Measurements from ENCODE around the gene L3MBTL2.
A peak's percentile ranks its signal among the peaks of the same experiment; 100 is the strongest.

L3MBTL2 gene

DNA sequence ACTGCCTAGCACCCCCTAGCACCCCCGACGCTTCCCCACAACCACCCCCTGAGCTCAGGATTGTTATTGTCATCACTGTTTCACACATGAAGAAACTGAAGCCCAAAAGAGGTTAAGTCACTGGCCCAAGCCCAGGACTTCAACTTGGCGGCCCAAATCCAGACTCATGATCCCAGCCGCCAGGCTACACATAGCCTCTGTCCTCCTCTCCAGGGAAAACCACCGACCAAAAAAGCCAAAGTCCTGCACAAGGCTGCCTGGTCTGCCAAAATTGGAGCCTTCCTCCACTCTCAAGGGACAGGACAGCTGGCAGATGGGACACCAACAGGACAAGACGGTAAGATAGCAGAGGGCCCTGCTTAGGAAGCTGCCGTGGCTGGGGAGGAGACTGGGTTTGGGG, 10.8 kb downstream of the L3MBTL2 start:
- no peak for DNase-seq

DNA sequence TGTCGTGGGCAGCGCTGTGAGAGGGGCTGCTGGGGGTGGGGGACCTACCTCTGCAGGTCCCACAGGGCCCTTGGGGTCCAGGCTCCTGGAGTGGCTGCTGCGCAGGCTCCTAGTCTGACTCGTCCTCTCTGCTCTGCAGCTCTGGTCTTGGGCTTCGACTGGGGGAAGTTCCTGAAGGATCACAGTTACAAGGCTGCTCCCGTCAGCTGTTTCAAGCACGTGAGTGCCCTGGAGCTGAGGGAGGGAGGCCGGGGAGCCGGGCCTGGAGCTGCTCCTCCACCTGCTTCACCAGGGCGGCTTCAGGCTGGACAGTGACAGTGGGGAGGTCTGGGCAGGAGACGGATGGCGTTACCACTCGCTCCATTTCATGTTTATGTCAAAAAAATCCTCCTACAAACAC, 11.9 kb downstream of the L3MBTL2 start:
- no peak for DNase-seq

DNA sequence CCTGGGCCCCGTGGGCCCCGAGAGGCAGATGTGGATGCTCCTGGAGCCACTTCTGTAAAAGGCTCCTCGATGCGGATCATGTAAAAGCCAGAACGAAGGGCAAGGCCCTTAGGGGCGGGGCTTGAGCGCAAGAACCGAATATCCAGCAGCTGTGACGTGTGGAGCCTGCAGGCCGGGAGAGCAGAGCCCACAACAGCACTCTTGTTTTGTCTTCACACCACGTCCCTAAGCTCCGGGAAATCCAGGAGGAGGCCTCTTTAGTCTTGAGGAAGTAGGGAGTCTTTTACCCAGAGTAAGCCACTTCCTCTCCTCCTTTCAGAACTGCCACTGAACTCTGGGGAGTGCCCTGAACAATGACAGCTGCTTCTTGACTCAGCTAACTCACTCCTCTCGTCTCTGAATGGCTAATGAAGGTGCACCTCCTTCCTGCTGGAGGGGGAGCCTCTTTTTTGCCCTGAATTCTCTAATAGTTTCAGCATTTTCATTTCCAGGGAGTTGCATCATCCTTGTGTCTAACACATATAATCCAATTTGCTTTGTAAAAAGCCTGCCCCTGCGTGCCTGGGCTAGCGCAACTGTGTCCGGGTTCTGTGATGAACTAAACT, 12.5 kb downstream of the L3MBTL2 start:
- DNase-seq: peak; percentile 6

DNA sequence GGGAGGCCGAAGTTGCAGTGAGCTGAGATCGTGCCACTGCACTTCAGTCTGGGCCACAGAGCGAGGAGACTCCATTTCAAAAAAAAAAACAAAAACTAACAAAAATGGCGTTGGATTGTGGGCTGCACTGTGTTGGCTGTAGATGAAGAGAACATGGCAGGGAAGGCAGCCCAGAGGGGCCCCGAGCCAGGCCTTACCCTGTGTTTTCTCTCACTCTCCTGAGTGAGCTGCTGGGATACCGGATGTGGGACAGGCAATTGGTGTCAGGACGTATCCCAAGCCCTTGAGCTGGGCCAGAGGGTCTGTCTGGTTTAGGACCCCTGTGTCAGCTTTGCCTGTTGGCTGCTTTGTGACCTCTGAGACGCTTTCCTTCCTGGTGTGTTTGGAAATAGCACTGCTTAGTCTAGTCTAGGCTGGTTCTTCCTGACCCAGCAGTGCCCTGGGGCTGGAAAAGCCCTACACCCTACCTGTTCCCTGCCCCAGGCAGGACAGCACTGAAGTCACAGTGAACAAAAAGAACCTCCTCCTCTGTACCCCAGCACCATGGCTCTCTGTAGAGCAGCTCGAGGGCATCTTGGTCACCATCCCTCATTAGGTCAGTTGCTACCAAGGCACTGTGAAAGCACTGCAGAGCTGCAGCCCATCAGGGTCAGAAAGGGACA, 17.9 kb downstream of the L3MBTL2 start:
- DNase-seq: no peak

DNA sequence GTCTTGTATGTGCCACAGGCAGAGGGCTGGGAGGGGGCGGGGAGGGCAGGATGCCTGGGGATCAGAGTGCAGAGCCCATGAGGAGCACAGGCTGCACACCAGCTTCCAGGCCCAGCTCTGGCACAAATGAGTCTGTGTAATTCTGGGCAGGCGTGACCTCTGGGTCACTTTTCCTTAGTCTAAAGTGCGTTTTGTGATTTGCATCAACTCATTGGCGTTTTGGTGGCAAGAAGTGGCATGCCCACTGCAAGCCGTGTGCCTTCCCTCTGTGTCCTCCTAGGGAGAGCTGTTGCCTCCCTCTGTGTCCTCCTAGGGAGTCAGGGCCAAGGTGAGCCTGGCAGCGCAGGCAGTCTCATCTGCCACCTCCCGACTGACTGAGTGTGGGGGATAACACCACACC, 18.4 kb downstream of the L3MBTL2 start:
- no peak for DNase-seq

DNA sequence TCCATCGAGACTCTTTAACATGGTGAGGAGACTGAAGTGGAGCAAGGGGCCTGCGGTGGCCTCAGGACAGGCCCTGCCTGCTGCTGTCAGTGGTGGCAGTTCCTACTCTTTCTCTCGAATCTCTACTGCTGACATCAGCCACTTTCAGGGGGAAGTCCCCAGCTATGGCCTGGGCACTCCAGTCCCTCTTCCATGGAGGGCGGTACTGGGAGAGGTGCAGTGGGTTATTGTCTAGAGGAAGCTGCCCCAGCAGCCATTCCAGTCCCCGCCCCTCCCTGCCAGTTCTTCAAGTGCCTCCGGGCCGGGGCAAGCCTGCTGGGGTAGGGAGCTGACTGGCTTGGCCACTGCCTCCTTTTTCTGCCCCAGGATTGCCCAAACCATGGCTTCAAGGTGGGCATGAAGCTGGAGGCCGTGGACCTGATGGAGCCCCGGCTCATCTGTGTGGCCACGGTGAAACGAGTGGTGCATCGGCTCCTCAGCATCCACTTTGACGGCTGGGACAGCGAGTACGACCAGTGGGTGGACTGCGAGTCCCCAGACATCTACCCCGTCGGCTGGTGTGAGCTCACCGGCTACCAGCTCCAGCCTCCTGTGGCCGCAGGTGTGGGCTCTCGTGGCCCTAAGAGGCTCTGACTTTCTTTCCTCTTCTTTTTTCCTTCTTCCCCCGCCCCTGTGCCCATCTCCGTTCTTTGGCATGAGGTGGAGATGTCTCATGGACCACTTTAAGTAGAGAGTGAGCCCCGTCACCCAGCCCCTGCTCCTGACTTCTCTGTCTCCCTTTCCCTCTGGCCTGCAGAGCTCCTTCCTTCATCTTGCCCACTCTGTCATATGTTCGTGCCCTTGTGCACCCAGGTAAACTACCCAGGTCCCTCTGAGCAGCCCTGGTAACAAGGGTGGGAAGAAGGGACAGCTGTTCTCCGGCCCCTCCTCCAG, 21.9 kb downstream of the L3MBTL2 start:
- DNase-seq: no peak

DNA sequence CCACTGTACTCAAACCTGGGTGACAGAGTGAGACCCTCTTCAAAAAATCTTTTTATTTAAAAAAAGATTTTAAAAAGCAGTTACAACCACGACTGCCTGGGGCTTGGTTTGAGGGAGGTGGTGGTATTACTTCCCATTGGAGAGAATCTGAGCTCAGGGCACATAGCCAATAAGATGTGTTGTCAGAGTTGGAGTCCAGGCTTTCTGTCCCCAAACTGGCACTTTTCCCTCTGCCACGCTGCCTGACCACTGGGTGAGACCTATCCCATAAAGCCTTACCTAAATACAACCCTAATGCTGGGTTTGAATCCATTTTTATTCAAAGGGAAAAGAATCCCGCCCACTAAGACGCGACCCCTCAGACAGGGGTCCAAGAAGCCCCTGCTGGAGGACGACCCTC, 24.1 kb downstream of the L3MBTL2 start:
- DNase-seq: no peak

DNA sequence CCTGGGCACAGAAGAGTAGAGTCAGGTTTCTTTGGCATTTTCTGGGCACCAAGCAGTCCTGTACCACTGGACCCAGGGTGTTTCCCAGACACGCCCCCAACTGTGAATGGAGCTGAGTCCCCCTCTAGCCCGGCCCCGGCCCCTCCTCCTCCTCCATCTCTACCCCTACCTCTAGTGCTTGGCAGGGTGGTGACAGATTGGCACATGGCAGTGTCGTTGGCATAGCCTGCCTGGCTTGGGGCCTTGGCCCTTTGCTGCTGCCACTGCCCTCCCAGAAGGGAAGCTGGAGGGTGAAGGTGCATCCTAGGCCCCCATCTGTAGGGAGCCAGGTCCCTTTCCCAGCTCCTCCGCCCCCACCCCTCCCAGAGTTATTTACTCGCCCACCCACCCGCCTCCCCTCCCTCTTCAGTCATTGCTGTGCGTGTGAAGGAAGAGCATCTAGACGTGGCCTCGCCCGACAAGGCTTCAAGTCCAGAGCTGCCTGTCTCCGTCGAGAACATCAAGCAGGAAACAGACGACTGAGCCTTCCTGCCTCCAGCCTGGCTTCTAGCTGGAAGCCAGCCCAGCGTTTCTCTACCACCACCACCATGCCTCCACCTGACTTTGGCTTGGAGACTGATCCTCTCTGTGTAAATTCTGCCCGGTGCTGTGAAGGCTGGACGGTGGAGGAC, 24.8 kb downstream of the L3MBTL2 start:
- DNase-seq: no peak

DNA sequence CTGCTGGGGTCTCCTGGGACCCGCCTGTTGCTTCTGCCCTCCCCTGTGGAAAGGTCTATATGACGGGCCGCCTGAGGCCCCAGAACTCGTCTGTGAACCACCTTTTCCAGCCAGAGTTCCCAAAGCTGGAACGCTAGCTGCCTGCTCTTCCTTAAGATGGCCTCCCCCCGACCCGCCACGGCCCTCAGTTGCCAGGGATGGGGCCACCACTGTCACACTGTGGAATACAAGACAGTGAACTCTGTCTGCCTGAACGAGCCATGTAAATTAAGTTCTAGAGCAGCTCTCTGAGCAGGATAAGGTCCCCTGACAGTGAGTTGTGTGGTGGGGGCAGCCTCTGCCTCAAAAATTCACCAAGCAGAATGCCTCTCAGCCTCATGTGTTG, 25.3 kb downstream of the L3MBTL2 start:
- no peak for DNase-seq

DNA sequence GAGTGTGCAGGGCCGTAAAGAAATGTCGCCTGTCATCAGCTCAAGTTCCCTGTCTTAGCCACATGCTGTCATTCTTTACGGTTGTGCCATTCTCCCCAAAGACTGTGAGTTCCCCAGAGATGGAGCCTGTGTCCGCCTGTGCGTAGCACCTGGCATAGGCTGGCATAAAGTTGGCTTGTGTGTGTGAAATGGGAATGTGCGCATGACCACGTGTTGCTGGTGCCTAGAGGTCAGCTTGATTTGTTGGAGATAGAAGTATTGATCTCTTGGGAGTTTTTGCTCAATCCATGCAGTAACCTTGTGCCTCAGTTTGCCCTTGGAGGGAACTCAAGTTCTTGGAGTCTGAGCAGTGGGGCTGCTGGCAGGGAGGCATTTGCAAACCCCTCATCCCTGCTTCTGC, 26.3 kb downstream of the L3MBTL2 start:
- no peak for DNase-seq

DNA sequence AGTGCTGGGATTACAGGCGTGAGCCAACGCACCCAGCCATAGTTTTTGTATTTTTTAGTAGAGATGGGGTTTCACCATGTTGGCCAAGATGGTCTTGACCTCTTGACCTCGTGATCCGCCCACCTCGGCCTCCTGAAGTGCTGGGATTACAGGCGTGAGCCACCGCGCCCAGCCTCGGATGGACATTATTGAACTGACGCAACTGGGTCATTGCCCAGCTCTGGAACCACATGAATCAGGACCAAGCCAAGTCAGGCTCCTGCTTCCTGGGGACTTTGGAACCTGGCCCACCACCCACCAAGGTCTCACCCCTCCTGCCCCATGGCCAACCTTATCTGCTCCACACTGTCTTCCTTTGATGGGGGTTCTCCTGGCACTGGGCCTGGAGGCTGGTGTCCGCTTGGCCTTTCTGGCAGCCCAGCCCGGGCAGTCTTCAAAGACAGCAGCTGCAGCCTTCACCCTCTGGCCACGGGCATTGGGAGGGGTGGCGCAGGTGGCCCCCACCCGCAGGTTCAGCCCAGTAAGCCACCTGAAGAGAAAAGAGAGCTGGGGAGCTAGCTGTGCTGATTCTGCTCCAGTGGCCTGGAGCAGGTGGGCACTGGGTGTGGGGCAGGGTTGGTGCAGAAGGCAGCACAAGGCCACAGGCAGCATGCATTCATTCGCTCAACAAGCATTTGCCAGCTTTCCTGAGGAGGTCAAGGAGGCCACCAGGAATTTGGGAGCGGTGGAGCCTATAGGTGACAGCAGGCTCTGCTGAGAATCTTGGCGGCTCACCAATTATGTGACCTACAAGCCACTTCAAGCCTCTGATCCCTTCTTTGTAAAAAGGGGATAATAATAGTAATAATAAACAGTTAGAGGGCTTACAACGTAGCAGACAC, 29.9 kb downstream of the L3MBTL2 start:
- DNase-seq: no peak

DNA sequence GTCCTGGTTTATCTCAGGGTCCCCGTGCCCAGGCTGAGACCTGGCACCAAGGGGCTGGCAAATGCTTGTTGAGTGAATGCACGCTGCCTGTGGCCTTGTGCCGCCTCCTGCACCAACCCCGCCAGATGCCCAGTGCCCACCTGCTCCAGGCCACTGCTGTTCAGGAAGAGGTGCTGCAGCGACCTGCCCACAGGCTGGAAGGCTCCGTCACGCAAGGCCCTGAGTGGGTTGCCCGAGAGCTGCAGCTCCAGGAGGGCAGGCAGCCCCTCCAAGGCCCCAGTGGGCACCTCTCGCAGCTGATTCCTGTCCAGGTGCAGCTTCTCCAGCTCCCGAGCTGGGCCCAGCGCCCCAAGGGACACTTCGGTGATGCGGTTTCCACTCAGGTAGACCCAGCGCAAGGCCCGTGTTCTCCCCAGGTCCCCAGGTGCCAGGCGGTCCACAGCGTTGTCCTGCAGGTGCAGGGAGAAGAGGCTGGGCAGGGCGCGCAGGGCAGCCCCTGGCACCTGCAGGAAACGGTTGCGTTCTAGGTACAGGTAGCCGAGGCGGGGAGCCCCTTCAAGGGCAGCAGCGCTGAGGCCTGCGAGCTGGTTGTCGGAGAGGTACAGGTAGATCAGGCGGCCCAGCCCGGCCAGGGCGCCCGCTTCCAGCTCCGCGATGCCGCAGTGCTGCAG, 32.1 kb downstream of the L3MBTL2 start:
- DNase-seq: no peak

DNA sequence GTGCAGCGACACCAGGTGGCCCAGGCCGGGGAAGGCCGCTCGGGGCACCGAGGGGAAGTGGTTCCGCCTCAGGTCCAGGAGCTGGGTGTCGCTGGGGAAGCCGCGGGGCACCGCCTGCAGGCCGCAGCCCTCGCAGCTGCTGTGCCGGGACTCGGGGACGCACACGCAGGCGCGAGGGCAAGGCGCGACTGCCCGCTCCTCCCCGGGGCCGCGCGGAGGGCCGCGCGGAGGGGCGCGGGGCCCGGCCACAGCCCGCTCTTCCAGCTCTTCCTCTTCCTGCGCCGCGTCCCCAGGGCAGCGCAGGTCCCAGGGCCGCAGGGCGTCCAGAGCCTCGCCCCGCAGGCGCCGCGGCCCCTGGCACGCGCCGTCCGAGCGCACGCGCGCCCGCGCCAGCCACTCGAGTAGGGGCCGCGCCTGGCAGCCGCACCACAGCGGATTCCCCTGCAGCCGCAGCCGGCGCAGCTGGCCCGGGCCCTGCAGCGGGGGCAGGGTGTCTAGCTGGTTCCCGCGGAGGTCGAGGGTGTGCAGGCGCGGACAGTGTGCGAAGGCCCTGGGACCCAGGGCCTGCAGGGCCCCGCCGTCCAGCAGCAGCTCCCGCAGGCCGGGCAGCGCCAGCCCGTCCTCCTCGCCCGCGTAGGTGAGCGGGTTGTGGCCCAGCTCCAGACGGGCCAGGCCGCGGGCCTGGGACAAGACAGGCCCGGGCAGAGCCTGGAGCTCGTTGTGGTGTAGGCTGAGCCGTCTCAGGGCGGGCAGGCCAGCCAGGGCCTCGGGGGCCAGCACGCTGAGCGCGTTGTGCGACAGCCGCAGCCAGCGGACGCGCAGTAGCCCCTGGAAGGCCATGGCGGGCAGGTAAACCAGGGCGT, 32.8 kb downstream of the L3MBTL2 start:
- no peak for DNase-seq

DNA sequence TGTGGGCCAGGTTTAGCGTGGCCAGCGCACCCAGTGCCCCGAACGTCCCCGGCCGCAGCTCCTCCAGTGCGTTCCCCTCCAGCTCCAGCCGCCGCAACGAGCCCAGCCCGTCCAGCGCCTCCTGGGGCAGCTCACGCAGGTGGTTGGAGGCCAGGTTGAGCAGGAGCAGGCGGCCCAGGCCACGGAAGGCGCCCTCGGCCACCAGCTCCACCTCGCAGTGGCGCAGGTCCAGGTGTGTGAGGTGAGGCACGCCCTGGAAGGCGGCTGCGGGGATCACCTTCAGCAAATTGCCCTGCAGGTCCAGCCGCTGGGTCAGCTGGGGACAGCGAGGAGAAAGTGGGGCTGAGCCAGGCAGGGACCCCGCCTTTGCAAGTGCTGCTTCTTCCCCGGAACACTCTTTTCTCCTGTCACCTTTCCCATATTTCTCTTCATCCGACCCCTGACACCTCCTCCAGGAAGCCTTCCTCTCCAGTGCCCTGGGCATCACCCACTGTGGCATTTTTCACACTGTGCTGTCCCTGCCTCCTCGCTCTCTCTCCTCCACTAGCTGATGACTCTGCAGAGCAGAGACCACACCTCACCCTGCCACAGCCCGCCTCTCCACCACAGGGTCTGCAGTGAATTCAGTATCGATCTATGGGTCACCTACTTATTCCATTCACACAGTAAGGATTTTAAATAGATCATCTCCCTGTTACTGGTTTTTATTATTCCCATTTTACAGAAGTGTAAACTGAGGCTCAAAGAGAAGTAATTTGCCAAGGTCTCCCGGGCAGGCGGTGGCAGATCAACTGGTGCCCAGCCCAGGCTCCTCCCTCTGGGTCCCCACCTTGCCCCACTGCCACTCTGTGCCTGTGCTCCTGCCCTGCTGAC, 33.7 kb downstream of the L3MBTL2 start:
- no peak for DNase-seq

DNA sequence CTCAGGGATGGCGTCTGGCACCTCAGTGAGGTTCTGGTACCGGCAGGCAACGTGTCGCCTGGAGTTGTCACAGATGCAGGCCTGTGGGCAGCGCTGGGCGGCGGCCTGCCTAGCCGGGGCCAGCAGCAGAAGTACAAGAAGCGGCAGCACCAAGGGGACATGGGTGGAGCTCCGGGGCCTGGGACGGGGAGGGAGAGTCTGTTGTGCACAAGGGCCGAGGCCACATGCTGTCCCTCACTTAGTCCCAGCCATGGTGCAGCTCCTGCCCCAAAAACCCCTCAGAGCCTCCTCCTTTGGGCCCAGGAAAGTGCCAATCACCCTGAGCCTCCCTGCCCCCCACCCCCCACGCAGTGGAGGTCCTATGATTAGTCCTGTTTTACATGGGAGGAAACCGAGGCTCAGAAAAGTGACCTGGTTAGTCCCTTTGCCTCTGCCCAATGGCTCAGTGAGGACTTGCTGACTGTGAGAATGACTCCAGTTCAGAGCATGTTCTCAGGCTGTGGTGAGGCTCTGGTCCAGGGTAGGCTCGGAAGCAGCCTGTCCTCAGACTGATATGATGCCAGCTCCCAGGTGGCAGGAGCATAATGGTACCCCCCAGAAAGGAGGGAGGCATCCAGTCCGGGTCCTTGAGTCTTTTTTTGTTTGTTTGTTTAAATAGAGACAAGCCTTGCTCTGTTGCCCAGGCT, 34.5 kb downstream of the L3MBTL2 start:
- DNase-seq: no peak

DNA sequence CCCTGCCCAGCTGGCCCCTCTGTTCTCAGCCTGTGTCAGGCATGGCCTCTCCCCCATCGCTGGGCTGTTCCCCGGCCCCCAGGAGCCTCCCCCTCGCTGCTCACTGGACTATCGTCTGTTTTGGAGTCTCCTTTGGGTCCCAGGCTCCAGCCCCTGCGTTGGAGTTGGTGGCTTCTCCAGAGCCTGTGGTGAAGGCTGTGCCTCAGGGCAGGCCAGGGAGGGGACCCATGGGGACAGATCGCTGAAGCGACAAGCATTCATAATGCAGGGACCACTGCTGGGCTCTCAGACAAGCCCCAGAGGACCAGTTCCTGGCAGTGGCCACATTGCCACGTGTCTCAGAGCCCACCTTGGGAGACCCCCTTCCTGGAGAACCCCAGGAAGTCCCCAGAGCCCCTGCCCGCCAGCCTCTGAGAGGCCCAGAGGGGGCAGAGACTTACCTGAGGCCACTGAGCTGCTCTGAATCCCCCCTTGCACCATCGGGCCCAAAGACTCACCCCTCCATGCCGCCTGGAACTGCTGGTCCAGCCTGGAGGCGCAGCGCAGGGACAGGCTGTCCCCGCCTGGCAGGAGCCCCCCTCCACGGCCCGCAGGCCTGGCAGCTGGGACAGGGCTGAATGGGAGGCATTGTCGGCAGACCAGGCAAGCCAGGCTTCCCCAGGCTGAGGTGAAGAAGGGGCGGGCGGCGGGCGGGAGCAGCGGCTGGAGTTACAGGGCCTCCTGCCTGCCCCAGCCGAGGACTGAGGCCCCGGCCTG, 35.4 kb downstream of the L3MBTL2 start, which contains the start of gene CHADL:
TSS of gene CHADL (minus strand) at position 555 of the 756 bp plus-strand sequence. CDS start at position 505, 50 bp downstream.
- DNase-seq: no peak

DNA sequence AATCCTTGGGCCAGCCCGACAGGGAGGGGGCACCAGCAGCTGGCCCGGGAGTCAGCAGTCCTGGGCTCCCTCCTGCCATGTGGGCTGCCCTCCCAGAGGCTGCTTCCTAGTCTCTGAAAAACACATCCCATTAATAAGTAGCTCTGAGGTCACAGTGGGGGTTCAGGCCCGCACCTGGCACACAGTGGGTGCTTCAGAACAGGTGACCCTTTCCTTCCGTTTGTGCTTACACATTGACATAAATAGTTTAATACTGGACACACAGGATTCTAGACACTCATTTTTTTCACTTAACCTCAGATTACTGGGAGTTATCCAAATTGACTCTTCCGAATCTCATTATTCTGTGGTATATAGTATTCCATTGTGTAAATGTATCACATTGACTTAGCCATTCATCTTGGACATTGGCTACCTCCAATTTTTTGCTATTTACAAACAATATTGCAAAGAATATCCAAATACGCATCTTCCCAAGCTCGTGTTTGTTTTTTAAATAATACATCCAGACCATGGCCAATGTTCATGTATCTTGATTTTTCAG, 36.1 kb downstream of the L3MBTL2 start:
- DNase-seq: no peak

All from NCI-H1694 treated with DMSO at 0.1 percent for 48 hours (cell line).